Stimulated activated naive CD4-positive, alpha-beta T cell treated with Interleukin-2 at 50 U/mL for 16 hours (primary cell): ENCODE data around the gene DND1.
"Not testable (repeated sequence)": the region's sequence is repeated elsewhere in the genome, so short reads cannot be mapped to it uniquely, and the experiment has no call there.

Source experiments
- DNase-seq: peaks from one replicate; lab custom pipeline; 2025; lab: John Stamatoyannopoulos, UW

The DND1 gene

GRCh38 chr5:140672455-140673186 lies 755 bp downstream of the DND1 start:
- no peak for DNase-seq

- DNase-seq = no peak
These were observed 1.8 kb downstream of the DND1 start for GRCh38 chr5:140671472-140672125.

- DNase-seq = not testable (repeated sequence)
These were observed 2.3 kb downstream of the DND1 start for GRCh38 chr5:140671035-140671434.

GRCh38 chr5:140664359-140665119 lies 8.8 kb downstream of the DND1 start, which contains the start of gene WDR55:
Gene WDR55 (plus strand): TSS chr5:140664904. CDS start chr5:140664913, 9 bp downstream.
- peak; percentile 96 for DNase-seq

GRCh38 chr5:140664030-140664358 lies 9.4 kb downstream of the DND1 start:
- no peak for DNase-seq

GRCh38 chr5:140660371-140660770 lies 13.0 kb downstream of the DND1 start:
- not testable (repeated sequence) for DNase-seq

GRCh38 chr5:140658870-140659269 lies 14.5 kb downstream of the DND1 start:
- no peak for DNase-seq

- no peak for DNase-seq
These were observed 26.3 kb downstream of the DND1 start for GRCh38 chr5:140647042-140647419.

GRCh38 chr5:140642718-140643117 lies 30.7 kb downstream of the DND1 start:
- no peak for DNase-seq

GRCh38 chr5:140641716-140642115 lies 31.7 kb downstream of the DND1 start:
- no peak for DNase-seq

GRCh38 chr5:140639148-140639981 lies 34.0 kb downstream of the DND1 start, which contains the start of gene TMCO6:
Gene TMCO6 (plus strand): TSS chr5:140639451. CDS start chr5:140639528, 77 bp downstream.
- DNase-seq = peak; percentile 97

- not testable (repeated sequence) for DNase-seq
These were observed 34.6 kb downstream of the DND1 start for GRCh38 chr5:140638898-140639147.

- no peak for DNase-seq
These were observed 35.8 kb downstream of the DND1 start for GRCh38 chr5:140637371-140638100.

GRCh38 chr5:140635291-140636257 lies 37.8 kb downstream of the DND1 start:
- no peak for DNase-seq

- no peak for DNase-seq
These were observed 39.3 kb downstream of the DND1 start for GRCh38 chr5:140634103-140634502.

GRCh38 chr5:140633501-140633900 lies 39.9 kb downstream of the DND1 start:
- no peak for DNase-seq

- no peak for DNase-seq
These were observed 40.3 kb downstream of the DND1 start, which contains the start of gene CD14 for GRCh38 chr5:140633021-140633471. Gene CD14 (minus strand): TSS chr5:140633175. CDS start chr5:140633071, 104 bp downstream.

- peak; percentile 47 for DNase-seq
These were observed 40.9 kb downstream of the DND1 start for GRCh38 chr5:140632366-140633020.

GRCh38 chr5:140631831-140632365 lies 41.5 kb downstream of the DND1 start:
- DNase-seq = peak; percentile 10
